Measurements from ENCODE around the gene KLHL3.
A peak's percentile ranks its signal among the peaks of the same experiment; 100 is the strongest.
"Not testable (repeated sequence)": the region's sequence is repeated elsewhere in the genome, so short reads cannot be mapped to it uniquely, and the experiment has no call there.

The KLHL3 gene

DNA sequence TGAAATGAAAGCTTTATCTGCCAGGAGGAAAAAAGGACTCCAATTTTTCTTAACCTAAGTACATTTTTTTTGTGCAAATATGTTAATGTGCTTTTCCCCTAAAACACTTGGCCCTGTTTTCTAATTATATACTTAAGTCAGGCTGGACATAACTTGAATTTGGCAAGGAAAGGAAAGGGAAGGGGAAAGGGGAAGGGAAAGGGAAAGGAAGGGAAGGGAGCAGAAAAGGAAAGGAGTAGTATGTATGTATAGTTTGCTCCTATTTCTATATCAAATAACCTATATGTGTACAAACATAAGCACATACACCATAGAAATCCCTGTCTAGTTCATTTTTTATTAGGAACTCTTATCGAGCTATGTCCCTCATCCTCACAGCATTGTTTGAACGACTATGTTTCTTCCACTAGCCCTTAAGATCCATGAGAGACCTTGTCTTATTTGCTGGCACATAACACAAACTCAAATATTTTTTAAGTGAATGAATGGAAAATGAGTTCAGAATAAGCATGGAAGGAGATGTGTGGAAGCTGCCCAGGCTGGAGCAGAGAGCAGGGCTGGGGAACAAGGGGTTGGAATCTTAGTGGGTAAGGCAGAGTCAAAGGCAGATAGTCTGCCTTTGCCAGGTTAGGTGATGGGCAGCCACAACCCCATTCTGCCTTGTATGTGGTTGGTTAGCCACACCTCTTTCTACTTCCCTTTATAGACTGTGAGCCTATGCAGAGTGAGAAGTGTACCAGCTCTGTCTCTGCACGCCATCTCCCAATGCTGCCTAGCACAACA lies 70.0 kb downstream of the KLHL3 start:
- DNase-seq, result peak in 1 of 4 experiments; percentile 8

- peak; percentile 23 to 53 (median 42) for DNase-seq
Measured at GRCh38 chr5:137660349-137660817, 75.5 kb downstream of the KLHL3 start.

DNA sequence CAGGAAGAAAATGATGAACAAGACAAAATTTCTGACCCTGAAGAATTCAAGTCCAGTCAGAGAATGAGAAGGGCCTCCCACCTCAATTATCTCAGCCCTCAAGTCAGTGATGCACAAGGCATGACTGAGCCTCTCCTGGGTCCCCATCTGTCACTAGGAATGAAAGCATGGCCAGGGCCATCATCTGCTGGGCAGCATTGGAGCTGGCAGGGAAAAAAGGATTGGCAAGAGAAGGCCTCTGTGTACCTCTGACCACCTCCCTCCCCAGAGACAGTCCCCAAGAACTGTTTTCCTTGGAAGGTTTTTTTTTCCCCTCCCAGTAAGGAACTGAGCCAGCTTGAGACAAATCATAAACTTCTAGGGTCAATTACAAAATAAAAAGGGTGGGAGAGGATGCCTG lies 76.7 kb downstream of the KLHL3 start:
- no peak for DNase-seq

GRCh38 chr5:137658324-137658723 lies 77.6 kb downstream of the KLHL3 start:
- no peak for DNase-seq

DNA sequence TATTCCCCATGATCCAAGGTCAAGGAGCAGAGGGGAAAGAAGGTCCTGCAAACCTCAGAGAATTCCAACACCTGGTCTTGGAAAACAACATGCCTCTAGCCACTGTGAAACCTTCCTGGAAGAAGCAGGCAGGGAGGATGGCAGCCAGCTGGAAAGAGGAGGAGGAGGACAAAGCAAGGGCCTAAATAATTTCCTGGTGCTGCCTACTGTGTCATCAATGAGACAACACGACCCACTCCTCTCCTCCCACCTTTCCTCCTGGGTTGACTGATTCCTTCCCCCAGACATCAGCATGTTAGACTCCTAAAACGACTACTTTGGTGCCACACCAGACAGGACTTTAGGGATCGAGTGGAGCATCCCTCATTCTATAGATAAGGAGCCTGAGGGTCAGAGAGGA lies 78.8 kb downstream of the KLHL3 start:
- DNase-seq, result no peak

DNA sequence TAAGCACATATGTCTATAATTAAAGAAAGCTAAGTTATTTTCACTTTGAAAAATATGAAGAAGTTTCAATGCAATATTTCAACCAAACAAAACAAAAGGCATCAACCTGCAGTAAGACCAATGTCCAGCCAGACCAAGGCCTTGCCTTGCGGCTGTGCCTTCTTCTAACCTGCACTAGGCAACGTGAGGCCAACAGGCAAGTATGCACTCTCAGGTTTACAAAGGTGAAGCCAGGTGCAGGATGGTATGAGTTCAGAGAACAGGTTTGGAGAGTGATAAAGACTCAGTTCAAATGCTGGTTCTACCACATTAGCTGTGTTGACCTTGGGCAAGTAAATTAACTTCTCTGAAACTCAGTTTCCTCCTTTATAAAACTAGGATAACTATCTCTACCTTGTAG lies 79.3 kb downstream of the KLHL3 start:
- no peak for DNase-seq

- DNase-seq, result no peak
Measured at GRCh38 chr5:137651022-137651421, 84.9 kb downstream of the KLHL3 start.

- no peak for DNase-seq
Measured at GRCh38 chr5:137649228-137649935, 86.5 kb downstream of the KLHL3 start.

- DNase-seq, result no peak
Measured at GRCh38 chr5:137648361-137648760, 87.5 kb downstream of the KLHL3 start.

GRCh38 chr5:137647401-137647800 lies 88.5 kb downstream of the KLHL3 start:
- no peak for DNase-seq

DNA sequence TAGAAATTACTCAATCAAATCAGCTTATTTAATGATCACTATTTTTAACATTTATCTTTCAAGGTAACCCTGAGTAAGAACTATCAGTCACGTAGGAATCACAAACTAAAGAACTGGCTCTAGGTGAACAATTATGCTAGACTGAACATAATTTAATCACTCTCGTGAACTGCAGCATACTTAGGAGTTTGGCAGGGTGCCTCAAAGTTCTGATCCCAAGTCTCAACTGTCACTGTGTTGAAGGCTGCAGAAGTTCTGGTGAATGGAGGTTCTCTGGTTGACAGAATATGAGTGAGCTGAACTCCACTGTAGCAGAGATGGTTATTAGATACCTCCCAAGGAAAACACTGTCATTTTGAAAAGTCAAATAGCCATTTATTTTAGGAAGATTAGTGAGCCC lies 89.1 kb downstream of the KLHL3 start:
- no peak for DNase-seq

DNA sequence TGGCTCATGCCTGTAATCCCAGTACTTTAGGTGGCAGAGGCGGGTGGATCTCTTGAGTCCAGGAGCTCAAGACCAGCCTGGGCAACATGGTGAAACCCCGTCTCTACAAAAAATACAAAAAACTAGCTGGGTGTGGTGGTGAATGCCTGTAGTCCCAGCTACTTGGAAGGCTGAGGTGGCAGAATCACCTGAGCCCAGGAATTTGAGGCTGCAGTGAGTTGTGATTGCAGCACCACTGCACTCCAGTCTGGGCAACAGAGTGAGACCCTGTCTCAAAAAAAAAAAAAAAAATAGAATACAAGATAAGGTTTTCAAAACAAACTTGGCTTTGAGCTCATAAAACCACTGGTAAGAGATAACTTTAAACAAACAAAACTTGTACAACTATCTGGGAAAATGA lies 92.8 kb downstream of the KLHL3 start:
- DNase-seq, result not testable (repeated sequence)

GRCh38 chr5:137642091-137642490 lies 93.8 kb downstream of the KLHL3 start:
- DNase-seq, result no peak

DNA sequence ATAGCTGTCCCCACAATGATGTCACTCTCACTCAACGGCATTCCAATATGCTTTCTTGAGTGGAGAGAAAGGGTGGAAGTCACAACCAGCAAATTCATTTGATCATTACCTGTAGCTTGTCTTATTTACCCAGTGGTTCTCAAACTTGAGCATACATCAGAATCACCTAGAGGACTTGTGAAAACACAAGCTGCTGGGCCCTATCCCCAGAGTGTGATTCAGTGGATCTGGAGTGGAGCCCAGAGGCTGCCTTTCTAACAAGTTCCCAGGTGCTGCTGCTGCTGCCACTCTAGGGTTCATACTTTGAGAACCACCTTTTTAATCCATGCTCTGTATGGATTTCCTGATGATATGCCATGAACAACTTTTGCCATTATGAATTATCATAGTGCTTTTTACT lies 94.7 kb downstream of the KLHL3 start:
- no peak for DNase-seq

DNA sequence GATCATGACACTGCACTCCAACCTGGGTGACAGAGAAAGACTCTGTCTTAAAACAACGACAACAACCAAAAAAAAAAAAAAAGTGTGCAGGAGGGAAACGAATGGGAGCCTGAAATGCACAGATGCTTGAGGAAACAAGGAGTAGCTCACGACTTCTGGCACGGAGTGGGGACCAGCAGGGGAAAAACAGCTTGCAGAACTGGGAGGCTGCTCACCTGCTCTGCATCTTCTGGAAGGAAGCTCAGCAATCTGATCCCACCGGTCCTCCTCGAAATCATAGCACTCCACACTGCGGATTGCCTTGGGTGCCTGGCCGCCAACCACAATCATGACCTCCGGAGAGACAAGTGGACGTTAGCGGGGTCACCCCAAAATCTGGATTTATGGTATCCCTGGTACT lies 96.2 kb downstream of the KLHL3 start:
- DNase-seq, result no peak

GRCh38 chr5:137638841-137639240 lies 97.0 kb downstream of the KLHL3 start:
- DNase-seq, result no peak

GRCh38 chr5:137636830-137637714 lies 98.8 kb downstream of the KLHL3 start:
- DNase-seq, result no peak

DNA sequence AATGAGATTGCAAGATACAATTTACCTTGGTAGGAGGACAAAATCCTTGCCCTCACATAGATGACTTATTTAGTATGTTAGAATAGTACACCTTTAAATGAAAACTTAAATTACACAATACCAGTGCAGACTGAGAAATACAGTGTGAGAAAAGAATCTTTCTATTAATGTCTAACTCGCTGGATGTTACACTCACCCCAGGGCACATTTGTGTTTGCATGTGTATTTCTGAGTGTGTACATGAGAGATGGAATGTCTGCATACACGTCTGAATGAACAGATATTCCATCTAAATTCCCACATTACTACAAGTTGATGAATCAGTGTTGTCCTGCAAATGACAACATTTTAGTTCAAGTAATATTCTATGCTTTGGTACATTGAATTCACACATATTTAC lies 99.8 kb downstream of the KLHL3 start:
- no peak for DNase-seq

DNA sequence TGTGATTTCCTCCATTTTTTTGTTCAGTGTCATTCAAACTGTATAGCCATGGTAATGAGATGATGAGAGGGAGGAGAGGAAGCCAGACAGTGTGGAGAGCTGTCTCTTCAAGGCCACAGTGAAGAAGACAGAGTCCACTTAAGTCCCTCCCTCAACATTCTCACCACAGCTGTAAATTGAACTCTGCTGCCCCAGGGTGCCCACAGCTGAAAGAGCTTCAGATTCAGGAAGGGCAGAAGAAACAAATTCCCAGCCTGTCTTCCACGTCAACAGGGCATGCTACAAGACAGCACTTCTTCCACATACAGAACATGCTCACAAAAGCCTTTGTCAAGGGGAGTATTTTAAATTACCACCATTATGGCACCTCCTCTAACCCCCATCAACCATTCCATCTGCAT lies 100.4 kb downstream of the KLHL3 start:
- no peak for DNase-seq

- no peak for DNase-seq
Measured at GRCh38 chr5:137633896-137634295, 102.0 kb downstream of the KLHL3 start.

DNA sequence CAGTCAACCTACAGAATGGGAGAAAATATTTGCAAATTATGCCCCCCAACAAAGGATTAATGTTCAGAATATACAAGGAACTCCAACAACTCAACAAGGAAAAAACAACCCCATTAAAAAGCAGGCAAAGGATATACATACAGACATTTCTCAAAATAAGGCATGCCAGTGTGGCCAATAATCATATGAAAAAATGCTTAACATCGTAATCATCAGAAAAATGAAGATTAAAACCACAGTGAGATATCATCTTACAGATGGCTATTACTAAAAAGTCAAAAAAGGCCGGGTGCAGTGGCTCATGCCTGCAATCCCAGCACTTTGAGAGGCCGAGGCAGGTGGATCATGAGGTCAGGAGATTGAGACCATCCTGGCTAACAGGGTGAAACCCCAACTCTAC lies 103.2 kb downstream of the KLHL3 start:
- no peak for DNase-seq

GRCh38 chr5:137631453-137631852 lies 104.4 kb downstream of the KLHL3 start:
- no peak for DNase-seq

DNA sequence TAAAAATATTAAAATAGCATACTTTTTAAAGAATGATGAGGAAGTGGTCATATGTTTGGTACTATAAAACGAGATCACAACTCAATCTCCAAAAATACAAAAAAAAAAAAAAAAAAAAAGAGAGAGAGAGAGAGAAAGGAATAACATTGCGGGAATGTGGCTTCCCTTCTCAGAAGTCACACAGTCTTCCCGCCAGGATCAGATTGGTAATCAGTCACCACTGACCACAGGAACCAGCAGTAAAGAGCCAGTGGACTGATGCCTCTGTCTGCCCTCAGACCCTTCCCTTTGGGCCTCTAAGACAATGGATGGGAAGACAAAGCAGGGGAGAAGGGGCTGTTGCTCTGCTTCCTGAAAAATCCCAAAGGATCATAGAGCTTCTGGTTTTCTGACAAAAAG lies 104.9 kb downstream of the KLHL3 start:
- DNase-seq, result no peak

All from activated CD4-positive, CD25-positive, alpha-beta regulatory T cell (primary cell).